HepG2 (cell line): ENCODE measurements around the gene IL11RA. TPM values are rescaled to one million over a fixed set of nuclear protein-coding genes. Genes with fewer than 3 reads are reported as not detected.

Experiments
- AKNA ChIP-seq: sonication (generic); formaldehyde crosslinking; IDR thresholded peaks from 2 replicates; pipeline ENCODE4 v1.4.0; 2020; ENCODE audit warnings: missing genetic modification reagents, borderline replicate concordance
- HOXA3 ChIP-seq: sonication (generic); formaldehyde crosslinking; IDR thresholded peaks from 2 replicates; pipeline ENCODE4 v1.5.0; 2020; ENCODE audit warnings: missing genetic modification reagents
- ISL2 ChIP-seq: sonication (generic); formaldehyde crosslinking; IDR thresholded peaks from 2 replicates; pipeline ENCODE4 v1.5.0; 2020; ENCODE audit warnings: missing genetic modification reagents
- KDM5A ChIP-seq: fragments of 200-600 bp; sonication (generic); IDR thresholded peaks from 2 replicates; pipeline ENCODE4 v1.7.0; 2018; ENCODE audit warnings: antibody characterized with exemption, mild to moderate bottlenecking, low read length, borderline replicate concordance
- NCOA1 ChIP-seq: sonication (generic); formaldehyde crosslinking; IDR thresholded peaks from 2 replicates; pipeline ENCODE4 v1.9.0; 2021; ENCODE audit warnings: missing genetic modification reagents
- PITX1 ChIP-seq: sonication (generic); formaldehyde crosslinking; IDR thresholded peaks from 2 replicates; pipeline ENCODE4 v1.5.1; 2020; ENCODE audit warnings: mild to moderate bottlenecking, missing genetic modification reagents
- PRDM15 ChIP-seq: sonication (generic); formaldehyde crosslinking; IDR thresholded peaks from 2 replicates; pipeline ENCODE4 v1.4.0; 2020; ENCODE audit warnings: missing genetic modification reagents
- SKIL ChIP-seq: sonication (generic); formaldehyde crosslinking; IDR thresholded peaks from 2 replicates; pipeline ENCODE4 v1.8.0; 2022; ENCODE audit warnings: missing genetic modification reagents, mild to moderate bottlenecking, moderate library complexity, borderline replicate concordance
- SP1 ChIP-seq, 2 experiments: fragments of 450-650 bp in 1 of 2; sonication (generic) in 1 of 2; formaldehyde crosslinking in 1 of 2; IDR thresholded peaks; 2 replicates each; pipeline versions ENCODE4 v1.4.0 to v1.6.1; 2016 to 2020; ENCODE audit warnings: missing genetic modification reagents in 1 of 2
- SRSF1 ChIP-seq: fragments of 200-400 bp; formaldehyde crosslinking; optimal IDR thresholded peaks from 2 replicates; pipeline ENCODE3; 2017; ENCODE audit warnings: mild to moderate bottlenecking, low read depth, low read length, moderate library complexity
- THRA ChIP-seq: sonication (generic); formaldehyde crosslinking; IDR thresholded peaks from 2 replicates; pipeline ENCODE4 v1.4.0; 2020; ENCODE audit warnings: missing genetic modification reagents, borderline replicate concordance
- ZBTB25 ChIP-seq: IDR thresholded peaks from 2 replicates; pipeline ENCODE4 v1.6.1; 2018; ENCODE audit warnings: missing genetic modification reagents
- ZFY ChIP-seq: sonication (generic); formaldehyde crosslinking; IDR thresholded peaks from 2 replicates; pipeline ENCODE4 v1.4.0; 2020; ENCODE audit warnings: missing genetic modification reagents
- ZNF556 ChIP-seq: sonication (generic); formaldehyde crosslinking; IDR thresholded peaks from 2 replicates; pipeline ENCODE4 v1.4.0; 2020; ENCODE audit warnings: mild to moderate bottlenecking, missing genetic modification reagents, borderline replicate concordance
- polyA plus RNA-seq, 8 experiments: library from polyadenylated mRNA; depleted of rRNA in 3 of 8; stranded (reverse) in 7 of 8; unstranded in 1 of 8; fragments of >200 nt; fragmentation: Illumina TruSeq in 4 of 8; extraction: Trizol in 4 of 8; gene quantifications; 2 replicates each; pipeline versions ENCODE4 v1.2.1 to v1.2.3, GENCODE V29; 2011 to 2016; ENCODE audit warnings: low read depth in 4 of 8, missing spikeins in 1 of 8, mixed read lengths in 1 of 8; ENCODE audit not compliant: insufficient read depth in 1 of 8
- total RNA-seq, 5 experiments: library from RNA; depleted of rRNA; stranded (reverse); fragments of >200 nt; fragmentation: Illumina TruSeq; extraction: Trizol; gene quantifications; 2 replicates each; pipeline ENCODE4 v1.2.3, GENCODE V29; 2016; ENCODE audit warnings: low read depth in 1 of 5

The IL11RA gene
- total and polyA plus RNA-seq, 2 of the 13 experiments (the other 11 are each of a cell fraction or from before 2014, with no cell fraction given) = 2.0 to 4.2 TPM

GRCh38 chr9:34651876-34652601, at the start of gene IL11RA (continued):
- TF ChIP-seq THRA (peak; percentile 47; the same call in 1 of the 2 replicates), ZBTB25 (CRISPR knock-in tag) (peak; percentile 36; the same call in 1 of the 2 replicates), KDM5A (no peak; the same call in 1 of the 2 replicates), PRDM15 (CRISPR knock-in tag) (peak; percentile 71; the same call in 1 of the 2 replicates), ZFY (CRISPR knock-in tag) (peak; percentile 75), ISL2 (CRISPR knock-in tag) (no peak), PITX1 (CRISPR knock-in tag) (peak; percentile 48; the same call in 1 of the 2 replicates), NCOA1 (CRISPR knock-in tag) (no peak), HOXA3 (peak; percentile 80), SP1 (IDR thresholded peaks at IDR 0.05) (no peak), SP1 (CRISPR knock-in tag; IDR thresholded peaks at IDR 0.05) (peak; percentile 72), ZNF556 (CRISPR knock-in tag) (peak; percentile 32; the same call in 1 of the 2 replicates), AKNA (CRISPR knock-in tag) (no peak), SKIL (CRISPR knock-in tag) (peak; percentile 71), SRSF1 (peak; percentile 94)
